Uterus (tissue), 4 donors: ENCODE data around the gene POU2F3. TPM values are rescaled to one million over a fixed set of nuclear protein-coding genes. Genes with fewer than 3 reads are reported as not detected.

Experiments
- DNase-seq, 2 donors: peaks; one replicate each; pipeline ENCODE4 v3.0.0-alpha.2; 2019 to 2020
- H3K27ac ChIP-seq, 2 donors: fragments of 200-600 bp; sonication (generic); 1 replicate in 1 of 2; 2 replicates in 1 of 2; pipeline ENCODE4 v1.5.1; 2016 to 2018
- H3K27me3 ChIP-seq, 2 donors: fragments of 200-600 bp; sonication (generic); one replicate each; pipeline ENCODE4 v1.5.1; 2018 to 2019; ENCODE audit warnings: control low read depth in 1 of 2
- H3K36me3 ChIP-seq, 2 donors: fragments of 200-600 bp; sonication (generic); one replicate each; pipeline ENCODE4 v1.5.1; 2019; ENCODE audit warnings: control low read depth in 1 of 2
- H3K4me1 ChIP-seq, 2 donors: fragments of 200-600 bp; sonication (generic); one replicate each; pipeline ENCODE4 v1.5.1; 2018 to 2019; ENCODE audit warnings: control low read depth in 1 of 2
- H3K4me3 ChIP-seq, 2 donors: fragments of 200-600 bp; sonication (generic); 1 replicate in 1 of 2; 2 replicates in 1 of 2; pipeline ENCODE4 v1.5.1; 2018 to 2019; ENCODE audit warnings: mild to moderate bottlenecking in 1 of 2
- H3K9me3 ChIP-seq, 2 donors: fragments of 200-600 bp; sonication (generic); one replicate each; pipeline ENCODE4 v1.5.1; 2019; ENCODE audit warnings: control low read depth in 1 of 2
- POLR2A ChIP-seq, 2 donors: fragments of 450-650 bp; IDR thresholded peaks; one replicate each; pipeline ENCODE4 v1.6.1; 2016; ENCODE audit warnings: antibody characterized with exemption in 2 of 2, mild to moderate bottlenecking in 1 of 2, moderate library complexity in 1 of 2
- intact Hi-C: fragments of 100-400 bp; cut with DNase I; formaldehyde crosslinking; loops from one replicate; pipeline ENCODE4 v1.15.1; 2023; ENCODE audit warnings: low total_unique reads
- total RNA-seq, 4 donors: library from RNA; depleted of rRNA in 3 of 4; stranded (reverse); fragments of >200 nt in 3 of 4; gene quantifications; one replicate each; pipeline versions ENCODE4 v1.1.0 to v1.2.4, GENCODE V29; 2014 to 2023
- TF ChIP-seq, protein P1 (sequence below), 4 experiments: fragments of 200-600 bp in 2 of 4; fragments of 450-650 bp in 2 of 4; sonication (generic) in 2 of 4; IDR thresholded peaks; one replicate each; pipeline ENCODE4 v1.5.1; 2016 to 2019; ENCODE audit warnings: antibody characterized with exemption in 4 of 4, mild to moderate bottlenecking in 2 of 4, moderate library complexity in 1 of 4
- donor health status: DM: yes; HTN: yes; CAD: no.

Gene POU2F3
- total RNA-seq, 4 donors from 2014 or later: 0.85 TPM; not detected in 3

DNA sequence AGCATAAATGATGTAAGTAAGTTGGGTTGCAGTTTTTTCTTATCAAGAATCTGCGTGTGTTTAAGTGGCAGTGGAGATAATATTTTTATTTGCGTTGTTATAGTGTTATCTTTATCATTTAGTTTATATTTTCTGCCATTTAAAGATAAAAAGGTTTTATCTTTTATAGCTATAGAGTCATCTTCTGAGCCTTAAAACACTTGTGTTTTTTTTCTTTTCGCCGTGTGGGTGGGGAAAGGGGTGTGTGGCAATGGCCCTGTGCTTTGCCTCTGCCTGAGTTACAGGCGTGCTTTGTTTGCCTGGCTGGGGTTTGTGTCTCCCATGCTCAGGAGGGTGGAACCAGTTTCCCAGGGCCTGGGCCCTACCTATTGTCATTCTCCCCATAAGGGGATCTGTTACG, 112.5 kb downstream of the POU2F3 start:
- no peak for DNase-seq
- Histone ChIP-seq H3K27ac (no peak overlapping the region), H3K4me1 (no peaks in the 10 kb centered on the region), H3K9me3 (no peaks in the 10 kb centered on the region), H3K4me3 (no peak overlapping the region), H3K27me3 (no peaks in the 10 kb centered on the region), H3K36me3 (no peaks in the 10 kb centered on the region)
- TF ChIP-seq POLR2A (IDR thresholded peaks at IDR 0.05): no peak
- TF ChIP-seq, protein P1, sequence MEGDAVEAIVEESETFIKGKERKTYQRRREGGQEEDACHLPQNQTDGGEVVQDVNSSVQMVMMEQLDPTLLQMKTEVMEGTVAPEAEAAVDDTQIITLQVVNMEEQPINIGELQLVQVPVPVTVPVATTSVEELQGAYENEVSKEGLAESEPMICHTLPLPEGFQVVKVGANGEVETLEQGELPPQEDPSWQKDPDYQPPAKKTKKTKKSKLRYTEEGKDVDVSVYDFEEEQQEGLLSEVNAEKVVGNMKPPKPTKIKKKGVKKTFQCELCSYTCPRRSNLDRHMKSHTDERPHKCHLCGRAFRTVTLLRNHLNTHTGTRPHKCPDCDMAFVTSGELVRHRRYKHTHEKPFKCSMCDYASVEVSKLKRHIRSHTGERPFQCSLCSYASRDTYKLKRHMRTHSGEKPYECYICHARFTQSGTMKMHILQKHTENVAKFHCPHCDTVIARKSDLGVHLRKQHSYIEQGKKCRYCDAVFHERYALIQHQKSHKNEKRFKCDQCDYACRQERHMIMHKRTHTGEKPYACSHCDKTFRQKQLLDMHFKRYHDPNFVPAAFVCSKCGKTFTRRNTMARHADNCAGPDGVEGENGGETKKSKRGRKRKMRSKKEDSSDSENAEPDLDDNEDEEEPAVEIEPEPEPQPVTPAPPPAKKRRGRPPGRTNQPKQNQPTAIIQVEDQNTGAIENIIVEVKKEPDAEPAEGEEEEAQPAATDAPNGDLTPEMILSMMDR (IDR thresholded peaks at IDR 0.05): no peak
- intact Hi-C loops: no loop called here

DNA sequence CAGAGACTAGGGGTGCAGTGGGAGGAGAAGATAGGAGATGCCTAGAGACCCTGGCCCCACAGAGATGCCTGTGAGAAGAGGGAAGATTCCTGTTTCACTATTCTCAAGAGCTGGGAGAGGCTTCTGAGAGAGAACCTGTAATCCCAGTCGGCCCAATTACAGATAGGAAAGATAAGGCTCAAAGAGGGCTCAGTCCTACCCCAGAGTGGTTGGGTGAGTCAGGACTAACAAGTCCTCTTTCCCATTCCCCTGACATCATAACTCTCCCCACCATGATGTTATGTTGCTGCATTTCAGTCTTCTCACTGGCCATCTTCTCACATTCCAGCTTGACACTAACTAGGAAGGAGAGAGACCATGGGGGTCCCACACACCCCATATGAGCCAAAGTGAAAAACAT, 114.1 kb downstream of the POU2F3 start:
- intact Hi-C loops: no loop called here
- Histone ChIP-seq H3K27ac (no peak overlapping the region), H3K27me3 (no peaks in the 10 kb centered on the region), H3K4me3 (no peak overlapping the region), H3K4me1 (no peaks in the 10 kb centered on the region), H3K36me3 (no peaks in the 10 kb centered on the region), H3K9me3 (no peaks in the 10 kb centered on the region)
- TF ChIP-seq, protein P1 (IDR thresholded peaks at IDR 0.05): no peak
- TF ChIP-seq POLR2A (IDR thresholded peaks at IDR 0.05): no peak
- no peak for DNase-seq

DNA sequence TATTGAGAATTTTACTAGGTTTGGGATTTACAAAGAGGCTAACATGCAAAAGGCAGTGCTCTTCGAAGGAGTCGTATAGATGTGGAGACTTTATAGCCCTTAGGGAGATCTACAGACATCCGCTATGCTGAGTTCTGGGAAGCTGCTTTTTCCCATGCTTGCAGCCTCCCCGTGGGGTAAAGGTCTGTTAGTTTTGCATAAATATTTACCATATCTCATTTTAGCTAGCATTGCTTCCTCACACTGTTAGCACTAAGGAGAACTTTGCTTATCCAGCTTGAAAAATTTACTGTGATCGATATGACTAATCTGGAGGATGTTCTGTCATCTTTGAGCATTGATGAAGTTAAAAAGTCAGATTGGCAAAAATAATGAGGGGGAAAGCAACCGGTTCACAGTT, 114.8 kb downstream of the POU2F3 start:
- H3K4me1 ChIP-seq: no peaks in the 10 kb centered on the region
- no peaks in the 10 kb centered on the region for H3K9me3 ChIP-seq
- H3K4me3 ChIP-seq: no peak overlapping the region

DNA sequence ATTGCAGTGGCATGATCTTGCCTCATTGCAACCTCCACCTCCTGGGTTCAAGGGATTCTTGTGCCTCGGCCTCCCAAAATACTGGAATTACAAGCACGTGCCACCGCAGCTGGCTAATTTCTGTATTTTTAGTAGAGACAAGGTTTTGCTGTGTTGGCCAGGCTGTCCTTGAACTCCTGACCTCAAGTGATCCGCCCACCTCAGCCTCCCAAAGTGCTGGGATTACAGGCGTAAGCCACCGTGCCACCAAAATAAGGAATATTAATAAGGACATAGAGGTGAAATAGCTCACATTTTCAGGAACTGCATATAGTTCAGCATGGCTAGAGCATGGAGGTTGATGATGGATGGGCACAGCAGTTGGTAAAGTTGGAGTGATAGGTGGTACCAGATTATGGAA, 117.7 kb downstream of the POU2F3 start:
- Histone ChIP-seq H3K9me3 (no peaks in the 10 kb centered on the region), H3K27ac (no peak overlapping the region), H3K4me1 (no peaks in the 10 kb centered on the region), H3K27me3 (no peaks in the 10 kb centered on the region), H3K4me3 (no peak overlapping the region), H3K36me3 (no peaks in the 10 kb centered on the region)
- intact Hi-C loops: no loop called here
- TF ChIP-seq, protein P1 (IDR thresholded peaks at IDR 0.05): no peak
- no peak for TF ChIP-seq POLR2A (IDR thresholded peaks at IDR 0.05)
- no peak for DNase-seq

More for the DNA sequence above, 114.8 kb downstream of the POU2F3 start:
- no peak for DNase-seq
- intact Hi-C loops: no loop called here
- H3K36me3 ChIP-seq: no peaks in the 10 kb centered on the region
- H3K27me3 ChIP-seq: no peaks in the 10 kb centered on the region
- no peak overlapping the region for H3K27ac ChIP-seq
- TF ChIP-seq, protein P1 (IDR thresholded peaks at IDR 0.05): no peak
- no peak for TF ChIP-seq POLR2A (IDR thresholded peaks at IDR 0.05)

DNA sequence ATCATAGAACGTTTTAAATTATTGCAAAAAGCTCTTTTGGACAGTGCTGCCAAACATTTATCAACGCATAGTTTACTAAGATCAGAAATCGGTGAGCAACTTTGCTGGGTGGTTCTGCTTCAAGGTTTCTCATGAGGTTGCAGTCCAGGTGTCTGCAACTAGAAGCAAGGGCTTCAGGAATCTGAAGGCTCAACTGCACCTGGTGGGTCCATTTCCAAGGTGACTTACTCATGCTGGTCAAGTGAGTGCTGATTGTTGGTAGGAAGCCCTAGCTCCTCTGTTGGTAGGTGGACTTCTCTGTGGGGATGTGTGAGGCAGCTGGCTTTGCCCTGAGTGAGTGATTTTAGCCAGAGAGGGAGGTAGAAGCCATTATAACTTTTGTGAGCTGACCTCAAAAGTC, 118.8 kb downstream of the POU2F3 start:
- H3K4me3 ChIP-seq: no peak overlapping the region
- TF ChIP-seq, protein P1 (IDR thresholded peaks at IDR 0.05): no peak
- TF ChIP-seq POLR2A (IDR thresholded peaks at IDR 0.05): no peak
- H3K27ac ChIP-seq: no peak overlapping the region
- intact Hi-C loops: no loop called here
- H3K4me1 ChIP-seq: no peaks in the 10 kb centered on the region
- H3K27me3 ChIP-seq: no peaks in the 10 kb centered on the region
- DNase-seq: no peak
- no peaks in the 10 kb centered on the region for H3K9me3 ChIP-seq
- H3K36me3 ChIP-seq: no peaks in the 10 kb centered on the region
